Measurements from ENCODE around the gene TNS2.

Gene TNS2

DNA sequence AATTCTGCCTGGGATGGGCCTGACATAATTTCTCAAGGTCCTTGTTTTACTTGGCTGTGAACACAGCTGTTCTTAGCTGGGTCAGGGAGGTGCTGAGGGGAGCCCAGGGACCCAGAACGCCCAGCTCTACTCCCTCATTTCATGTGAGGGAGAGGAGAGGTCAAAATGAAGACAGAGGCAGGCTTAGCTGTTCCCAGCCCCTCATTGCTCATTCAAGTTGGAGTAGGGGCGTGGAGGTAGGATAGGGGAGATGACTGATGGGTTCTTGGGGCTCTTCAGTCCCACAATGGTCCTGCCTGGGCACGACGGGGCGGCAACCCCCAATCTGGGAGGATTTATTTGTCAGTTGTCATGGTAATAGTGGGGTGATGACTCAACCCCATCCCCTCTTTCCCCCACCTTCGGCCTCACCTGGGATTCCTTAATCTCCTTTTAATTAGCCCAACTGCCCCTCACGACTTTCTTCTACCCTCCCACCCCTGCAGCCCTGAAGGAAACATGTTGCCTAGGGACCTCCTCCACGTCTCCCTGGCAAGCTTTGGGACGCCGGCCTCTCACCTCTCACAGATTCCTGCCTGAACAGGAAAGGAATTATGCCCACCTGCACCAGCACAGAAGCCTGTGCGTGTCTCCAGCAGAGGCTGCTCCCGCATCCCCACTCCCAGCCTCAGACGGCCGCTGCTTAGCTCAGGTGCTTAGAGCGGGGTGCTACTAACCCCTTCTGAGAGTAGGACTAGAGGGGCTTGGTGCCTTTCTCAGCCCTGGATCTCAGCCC lies 19.1 kb downstream of the TNS2 start:
- H3K9me3 ChIP-seq (ENCODE audit: control insufficient read depth in 1 of 2, low read length in 2 of 2) = no peaks in the 10 kb centered on the region
- no peak overlapping the region for H3K27ac ChIP-seq (ENCODE audit: low read depth, low read length)
- H3K9ac ChIP-seq (ENCODE audit: low read depth in 1 of 2, low read length in 2 of 2) = no peak overlapping the region
- no peak overlapping the region for H3K4me3 ChIP-seq (ENCODE audit: low read depth in 1 of 2, low read length in 2 of 2)
- H3K36me3 ChIP-seq (ENCODE audit: control insufficient read depth in 1 of 2, insufficient read depth in 2 of 2, low read length in 2 of 2) = peaks cover 22 to 55% of the 10 kb centered on the region in 2 donors
- H3K4me1 ChIP-seq (ENCODE audit: control insufficient read depth in 1 of 2, insufficient read depth in 2 of 2, low read length in 2 of 2) = peaks cover 9 to 24% of the 10 kb centered on the region in 2 donors
- no peaks in the 10 kb centered on the region for H3K27me3 ChIP-seq (ENCODE audit: control insufficient read depth in 1 of 2, insufficient read depth in 2 of 2, low read length in 2 of 2)

DNA sequence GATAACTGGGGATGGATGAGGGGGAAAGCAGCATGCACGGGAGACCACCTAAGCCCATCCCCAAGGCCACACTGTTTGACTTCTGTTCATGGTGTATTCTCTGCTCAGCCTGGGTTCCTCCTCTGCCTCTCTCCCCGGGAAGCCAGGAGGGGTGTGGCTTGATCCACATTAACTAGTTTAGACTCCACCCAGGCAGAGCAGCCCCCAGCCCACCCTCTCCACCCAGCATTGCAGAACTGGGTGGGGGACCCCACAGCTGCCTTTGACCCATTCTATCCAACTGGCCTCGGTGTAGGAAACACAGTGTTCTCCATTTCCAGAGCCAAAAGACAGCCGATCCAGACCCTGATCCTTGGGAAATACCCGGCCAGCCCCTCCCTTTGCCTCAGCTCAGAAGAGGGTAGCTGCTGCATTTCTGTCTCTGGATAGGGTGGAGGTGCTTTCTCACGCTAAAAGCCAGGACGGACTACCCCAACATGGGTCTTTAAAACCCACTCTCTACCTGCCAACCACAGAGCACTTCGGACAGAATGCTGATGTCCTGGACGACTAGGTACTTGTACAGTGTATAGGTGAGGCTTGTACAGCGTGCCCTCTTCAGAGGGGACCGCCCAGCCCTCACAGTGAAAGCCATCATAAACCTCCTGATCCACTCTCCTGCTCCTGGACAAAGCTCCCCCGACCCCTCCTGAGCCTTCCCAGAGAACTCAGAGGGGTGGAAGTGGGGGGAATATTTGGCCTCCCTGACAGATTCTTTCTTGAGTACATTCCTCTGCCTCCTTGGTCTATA lies 20.0 kb downstream of the TNS2 start:
- Histone ChIP-seq H3K9ac (ENCODE audit: low read depth in 1 of 2, low read length in 2 of 2) (no peak overlapping the region), H3K27me3 (ENCODE audit: control insufficient read depth in 1 of 2, insufficient read depth in 2 of 2, low read length in 2 of 2) (no peaks in the 10 kb centered on the region), H3K36me3 (ENCODE audit: control insufficient read depth in 1 of 2, insufficient read depth in 2 of 2, low read length in 2 of 2) (peaks cover 22 to 57% of the 10 kb centered on the region in 2 donors), H3K4me1 (ENCODE audit: control insufficient read depth in 1 of 2, insufficient read depth in 2 of 2, low read length in 2 of 2) (peaks cover 12 to 24% of the 10 kb centered on the region in 2 donors), H3K9me3 (ENCODE audit: control insufficient read depth in 1 of 2, low read length in 2 of 2) (no peaks in the 10 kb centered on the region), H3K4me3 (ENCODE audit: low read depth in 1 of 2, low read length in 2 of 2) (no peak overlapping the region), H3K27ac (ENCODE audit: low read depth, low read length) (no peak overlapping the region)

DNA sequence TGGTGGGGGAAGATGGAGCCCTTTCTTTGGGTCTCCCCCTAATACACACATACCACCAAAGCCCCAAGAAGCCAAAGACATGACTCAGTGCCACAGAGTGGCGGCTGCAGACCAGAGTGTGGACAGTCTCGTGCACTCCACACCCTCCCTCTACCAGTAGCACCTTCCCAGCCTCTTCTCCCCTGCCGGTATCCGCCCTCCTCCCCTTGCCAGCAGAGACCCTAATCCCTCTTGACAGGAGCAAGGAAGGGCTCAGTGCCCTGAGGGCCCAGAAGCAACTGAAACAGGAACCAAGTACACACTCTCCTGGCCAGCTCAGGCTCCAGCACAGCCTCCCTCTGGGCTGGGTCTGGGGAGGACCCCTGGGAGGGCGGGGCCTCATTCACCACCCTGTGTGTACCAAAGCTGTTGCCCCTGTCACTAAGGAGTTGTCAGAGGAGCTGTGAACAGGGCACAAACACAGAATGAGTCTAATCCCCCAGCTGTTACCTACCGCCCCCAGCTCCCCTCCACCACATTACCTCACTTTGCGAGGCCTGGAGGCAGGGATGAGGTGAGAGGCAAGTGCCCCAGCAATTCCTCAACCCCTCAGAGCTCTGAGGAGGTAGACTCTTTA lies 21.1 kb downstream of the TNS2 start:
- no peak overlapping the region for H3K9ac ChIP-seq (ENCODE audit: low read depth in 1 of 2, low read length in 2 of 2)
- H3K27me3 ChIP-seq (ENCODE audit: control insufficient read depth in 1 of 2, insufficient read depth in 2 of 2, low read length in 2 of 2) = no peaks in the 10 kb centered on the region
- H3K27ac ChIP-seq (ENCODE audit: low read depth, low read length) = no peak overlapping the region
- H3K9me3 ChIP-seq (ENCODE audit: control insufficient read depth in 1 of 2, low read length in 2 of 2) = no peaks in the 10 kb centered on the region
- H3K4me1 ChIP-seq (ENCODE audit: control insufficient read depth in 1 of 2, insufficient read depth in 2 of 2, low read length in 2 of 2) = peaks cover 12 to 23% of the 10 kb centered on the region in 2 donors
- H3K36me3 ChIP-seq (ENCODE audit: control insufficient read depth in 1 of 2, insufficient read depth in 2 of 2, low read length in 2 of 2) = peaks cover 23 to 59% of the 10 kb centered on the region in 2 donors
- H3K4me3 ChIP-seq (ENCODE audit: low read depth in 1 of 2, low read length in 2 of 2) = no peak overlapping the region

DNA sequence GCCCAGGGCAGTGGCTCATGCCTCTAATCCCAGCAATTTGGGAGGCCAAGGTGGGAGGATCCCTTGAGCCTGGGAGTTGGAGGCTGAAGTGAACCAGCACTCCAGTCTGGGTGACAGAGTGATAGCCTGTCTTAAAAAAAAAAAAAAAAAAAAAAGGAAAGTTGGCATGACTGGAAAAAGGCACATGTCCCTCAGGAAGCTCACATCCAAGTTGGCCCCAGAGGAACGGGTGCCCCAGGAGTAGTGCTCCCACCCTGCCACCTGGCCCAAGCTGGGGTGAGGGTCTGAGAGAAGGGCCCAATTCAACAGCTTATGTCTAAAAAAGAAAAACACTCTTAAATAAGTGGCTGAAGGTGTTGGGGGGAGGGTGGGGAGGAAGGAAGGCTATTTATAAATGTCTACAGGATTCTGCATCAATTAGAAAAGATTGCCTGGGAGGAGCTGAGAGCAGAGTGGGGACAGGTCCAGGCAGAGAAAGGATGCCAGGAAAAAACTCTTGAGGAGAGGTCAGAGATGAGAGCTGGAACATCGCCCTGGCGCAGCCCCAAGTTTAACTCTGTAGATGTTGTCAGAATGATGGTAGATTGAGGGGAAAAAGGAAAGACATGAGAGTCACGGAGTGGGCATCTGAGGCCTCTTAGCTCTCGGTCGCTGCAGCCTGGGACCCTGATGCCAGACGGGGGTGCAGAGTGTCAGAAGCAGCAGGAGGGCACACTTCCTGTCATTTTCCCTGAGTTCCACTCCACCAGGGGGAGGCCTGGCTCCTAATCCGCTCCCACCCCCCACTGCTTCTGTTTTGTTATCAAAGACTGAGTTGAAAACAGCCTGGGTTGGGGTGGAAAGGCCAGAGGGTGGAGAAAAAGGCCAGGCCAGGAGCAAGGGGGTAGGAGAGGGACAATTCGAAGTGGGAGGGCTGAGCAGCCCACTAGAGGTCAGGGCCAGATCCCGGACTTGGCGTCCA lies 22.0 kb downstream of the TNS2 start:
- H3K27ac ChIP-seq (ENCODE audit: low read depth, low read length) = no peak overlapping the region
- no peaks in the 10 kb centered on the region for H3K9me3 ChIP-seq (ENCODE audit: control insufficient read depth in 1 of 2, low read length in 2 of 2)
- no peak overlapping the region for H3K4me3 ChIP-seq (ENCODE audit: low read depth in 1 of 2, low read length in 2 of 2)
- H3K27me3 ChIP-seq (ENCODE audit: control insufficient read depth in 1 of 2, insufficient read depth in 2 of 2, low read length in 2 of 2) = no peaks in the 10 kb centered on the region
- H3K4me1 ChIP-seq (ENCODE audit: control insufficient read depth in 1 of 2, insufficient read depth in 2 of 2, low read length in 2 of 2) = peaks cover 12 to 17% of the 10 kb centered on the region in 2 donors
- no peak overlapping the region for H3K9ac ChIP-seq (ENCODE audit: low read depth in 1 of 2, low read length in 2 of 2)
- H3K36me3 ChIP-seq (ENCODE audit: control insufficient read depth in 1 of 2, insufficient read depth in 2 of 2, low read length in 2 of 2) = peaks cover 23 to 65% of the 10 kb centered on the region in 2 donors

DNA sequence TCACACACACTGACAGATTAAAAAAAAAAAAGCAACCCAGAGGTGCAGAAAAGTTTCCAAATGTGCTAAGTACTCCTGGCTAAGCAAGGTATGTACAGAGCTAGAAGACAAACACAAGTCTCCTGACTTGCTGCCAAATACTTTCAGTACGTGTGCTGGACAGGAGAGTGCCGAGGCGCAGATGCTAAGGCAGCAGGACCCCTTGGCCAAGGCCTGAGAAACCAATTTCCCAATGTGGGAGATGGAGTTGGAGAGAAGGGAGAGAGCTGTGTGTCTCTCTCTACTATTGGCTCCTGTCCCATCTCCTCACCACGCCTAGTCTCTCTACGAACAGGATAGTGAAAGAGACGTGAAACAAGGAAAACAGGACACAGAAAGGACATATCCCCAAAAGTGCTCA lies 24.0 kb downstream of the TNS2 start:
- H3K9ac ChIP-seq (ENCODE audit: low read depth in 1 of 2, low read length in 2 of 2) = no peak overlapping the region
- no peaks in the 10 kb centered on the region for H3K27me3 ChIP-seq (ENCODE audit: control insufficient read depth in 1 of 2, insufficient read depth in 2 of 2, low read length in 2 of 2)
- no peak overlapping the region for H3K4me3 ChIP-seq (ENCODE audit: low read depth in 1 of 2, low read length in 2 of 2)
- H3K27ac ChIP-seq (ENCODE audit: low read depth, low read length) = no peak overlapping the region
- H3K4me1 ChIP-seq (ENCODE audit: control insufficient read depth in 1 of 2, insufficient read depth in 2 of 2, low read length in 2 of 2) = peaks cover 17 to 30% of the 10 kb centered on the region in 2 donors
- no peaks in the 10 kb centered on the region for H3K9me3 ChIP-seq (ENCODE audit: control insufficient read depth in 1 of 2, low read length in 2 of 2)
- peaks cover 23 to 47% of the 10 kb centered on the region in 2 donors for H3K36me3 ChIP-seq (ENCODE audit: control insufficient read depth in 1 of 2, insufficient read depth in 2 of 2, low read length in 2 of 2)

DNA sequence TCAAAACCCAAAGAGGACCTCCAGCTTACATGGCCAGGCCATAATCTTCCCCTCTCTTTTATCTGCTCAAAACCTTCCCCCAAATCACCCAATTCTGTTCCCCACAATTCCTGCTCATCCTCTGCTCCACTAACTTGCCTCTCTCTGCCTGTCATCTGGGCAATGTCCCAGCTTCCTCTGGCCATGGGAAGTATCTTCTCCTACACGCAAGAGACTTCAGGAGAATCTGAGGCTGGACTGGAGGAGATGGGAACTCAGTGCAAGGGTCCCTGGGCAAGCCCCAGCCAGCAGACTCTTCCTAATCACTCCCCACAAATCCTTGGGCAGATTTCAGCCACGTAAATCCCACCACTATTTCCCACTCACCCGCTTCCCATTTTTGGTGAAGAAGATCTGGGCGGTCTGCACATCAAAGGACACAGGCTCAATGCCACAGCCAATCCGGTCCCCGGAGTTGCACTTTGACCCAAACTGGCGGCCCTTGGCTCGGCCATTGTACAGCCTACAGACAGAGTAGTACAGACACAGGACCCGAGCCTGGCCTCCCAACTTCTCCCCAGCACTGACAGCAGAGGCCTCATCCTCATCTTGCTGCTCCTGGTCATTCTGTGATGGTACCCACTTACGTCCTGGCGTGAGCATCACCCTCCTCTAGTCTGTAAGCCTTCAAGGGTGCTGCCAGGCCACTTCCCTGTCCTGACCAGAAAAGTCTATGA lies 24.6 kb downstream of the TNS2 start:
- no peak overlapping the region for H3K9ac ChIP-seq (ENCODE audit: low read depth in 1 of 2, low read length in 2 of 2)
- peaks cover 17 to 30% of the 10 kb centered on the region in 2 donors for H3K4me1 ChIP-seq (ENCODE audit: control insufficient read depth in 1 of 2, insufficient read depth in 2 of 2, low read length in 2 of 2)
- H3K27ac ChIP-seq (ENCODE audit: low read depth, low read length) = no peak overlapping the region
- no peaks in the 10 kb centered on the region for H3K9me3 ChIP-seq (ENCODE audit: control insufficient read depth in 1 of 2, low read length in 2 of 2)
- H3K4me3 ChIP-seq (ENCODE audit: low read depth in 1 of 2, low read length in 2 of 2) = no peak overlapping the region
- no peaks in the 10 kb centered on the region for H3K27me3 ChIP-seq (ENCODE audit: control insufficient read depth in 1 of 2, insufficient read depth in 2 of 2, low read length in 2 of 2)
- peaks cover 23 to 43% of the 10 kb centered on the region in 2 donors for H3K36me3 ChIP-seq (ENCODE audit: control insufficient read depth in 1 of 2, insufficient read depth in 2 of 2, low read length in 2 of 2)

DNA sequence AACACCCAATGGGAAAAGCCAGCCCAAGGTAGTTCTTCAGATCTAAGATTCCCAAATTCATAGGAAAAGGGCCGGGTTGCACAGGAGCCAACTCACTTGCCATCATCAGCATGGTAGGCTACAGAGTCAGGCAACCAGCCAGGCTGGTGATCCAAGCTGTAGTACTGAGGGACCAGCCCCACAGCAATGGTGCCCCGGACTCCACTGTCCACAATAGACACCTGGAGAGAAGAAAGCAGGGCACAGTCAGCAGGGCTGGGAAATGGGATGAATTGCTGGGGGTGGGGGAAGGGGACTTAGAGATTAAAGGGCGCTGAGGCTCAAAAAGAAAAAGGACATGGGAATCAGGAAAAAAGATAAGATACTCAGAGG lies 25.1 kb downstream of the TNS2 start:
- Histone ChIP-seq H3K4me1 (ENCODE audit: control insufficient read depth in 1 of 2, insufficient read depth in 2 of 2, low read length in 2 of 2) (peaks cover 21 to 34% of the 10 kb centered on the region in 2 donors), H3K4me3 (ENCODE audit: low read depth in 1 of 2, low read length in 2 of 2) (no peak overlapping the region), H3K27me3 (ENCODE audit: control insufficient read depth in 1 of 2, insufficient read depth in 2 of 2, low read length in 2 of 2) (no peaks in the 10 kb centered on the region), H3K36me3 (ENCODE audit: control insufficient read depth in 1 of 2, insufficient read depth in 2 of 2, low read length in 2 of 2) (peaks cover 22 to 41% of the 10 kb centered on the region in 2 donors), H3K27ac (ENCODE audit: low read depth, low read length) (no peak overlapping the region), H3K9me3 (ENCODE audit: control insufficient read depth in 1 of 2, low read length in 2 of 2) (no peaks in the 10 kb centered on the region), H3K9ac (ENCODE audit: low read depth in 1 of 2, low read length in 2 of 2) (no peak overlapping the region)

DNA sequence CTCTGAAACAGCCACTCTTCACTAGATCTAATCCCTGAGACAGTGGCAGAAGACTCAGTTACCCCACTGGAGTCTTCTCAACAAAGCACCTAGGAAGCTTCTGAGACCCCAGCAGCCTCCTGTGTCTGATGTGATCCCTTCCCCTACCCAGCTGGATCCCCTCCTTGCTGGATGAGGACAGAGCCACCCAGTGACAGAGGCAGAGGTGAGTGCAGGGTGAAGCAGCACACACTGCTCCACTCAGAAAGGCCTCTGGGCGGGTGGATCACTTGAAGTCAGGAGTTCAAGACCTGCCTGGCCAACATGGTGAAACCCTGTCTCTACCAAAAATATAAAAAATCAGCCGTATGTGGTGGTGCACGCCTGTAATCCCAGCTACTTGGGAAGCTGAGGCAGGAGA lies 26.6 kb downstream of the TNS2 start:
- H3K4me3 ChIP-seq (ENCODE audit: low read depth in 1 of 2, low read length in 2 of 2) = no peak overlapping the region
- H3K36me3 ChIP-seq (ENCODE audit: control insufficient read depth in 1 of 2, insufficient read depth in 2 of 2, low read length in 2 of 2) = peaks cover 13 to 32% of the 10 kb centered on the region in 2 donors
- H3K27ac ChIP-seq (ENCODE audit: low read depth, low read length) = no peak overlapping the region
- H3K27me3 ChIP-seq (ENCODE audit: control insufficient read depth in 1 of 2, insufficient read depth in 2 of 2, low read length in 2 of 2) = no peaks in the 10 kb centered on the region
- no peak overlapping the region for H3K9ac ChIP-seq (ENCODE audit: low read depth in 1 of 2, low read length in 2 of 2)
- no peaks in the 10 kb centered on the region for H3K9me3 ChIP-seq (ENCODE audit: control insufficient read depth in 1 of 2, low read length in 2 of 2)
- H3K4me1 ChIP-seq (ENCODE audit: control insufficient read depth in 1 of 2, insufficient read depth in 2 of 2, low read length in 2 of 2) = peaks cover 18 to 35% of the 10 kb centered on the region in 2 donors

DNA sequence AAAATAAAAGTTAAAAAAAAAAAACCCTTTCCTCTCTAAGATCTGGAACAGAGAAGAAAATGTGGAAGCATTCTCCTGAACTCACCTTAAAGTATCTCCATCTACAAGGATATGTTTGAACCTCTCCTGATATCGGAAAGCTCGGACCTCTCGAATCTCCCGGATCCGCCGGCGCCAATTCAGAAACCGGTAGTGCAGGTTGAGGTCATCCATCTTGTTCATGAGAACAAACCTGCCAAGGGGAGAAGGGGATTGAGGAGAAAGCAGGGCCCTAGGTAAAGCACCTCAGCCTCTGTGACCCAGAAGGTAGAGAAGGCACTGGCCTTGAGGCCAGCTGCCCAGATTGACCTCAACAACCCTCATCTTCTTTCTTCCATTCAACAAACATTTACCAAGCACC lies 27.2 kb downstream of the TNS2 start:
- Histone ChIP-seq H3K27me3 (ENCODE audit: control insufficient read depth in 1 of 2, insufficient read depth in 2 of 2, low read length in 2 of 2) (no peaks in the 10 kb centered on the region), H3K9ac (ENCODE audit: low read depth in 1 of 2, low read length in 2 of 2) (no peak overlapping the region), H3K9me3 (ENCODE audit: control insufficient read depth in 1 of 2, low read length in 2 of 2) (no peaks in the 10 kb centered on the region), H3K27ac (ENCODE audit: low read depth, low read length) (no peak overlapping the region), H3K36me3 (ENCODE audit: control insufficient read depth in 1 of 2, insufficient read depth in 2 of 2, low read length in 2 of 2) (peaks cover 13 to 32% of the 10 kb centered on the region in 2 donors), H3K4me3 (ENCODE audit: low read depth in 1 of 2, low read length in 2 of 2) (no peak overlapping the region), H3K4me1 (ENCODE audit: control insufficient read depth in 1 of 2, insufficient read depth in 2 of 2, low read length in 2 of 2) (peaks cover 14 to 34% of the 10 kb centered on the region in 2 donors)
